ENCODE results near the gene TGFBR3.
"Not testable (repeated sequence)": the region's sequence is repeated elsewhere in the genome, so short reads cannot be mapped to it uniquely, and the experiment has no call there.

TGFBR3 gene

GRCh38 chr1:91850708-91851107, 35.2 kb downstream of the TGFBR3 start:
- DNase-seq (ENCODE audit: low read depth in 2 of 2): no peak

- DNase-seq (ENCODE audit: low read depth in 2 of 2): no peak
These were observed 38.1 kb downstream of the TGFBR3 start for GRCh38 chr1:91847851-91848250.

GRCh38 chr1:91846639-91847013, 39.3 kb downstream of the TGFBR3 start:
- no peak for DNase-seq (ENCODE audit: low read depth in 2 of 2)

- DNase-seq (ENCODE audit: low read depth in 2 of 2): no peak
These were observed 39.8 kb downstream of the TGFBR3 start for GRCh38 chr1:91846007-91846638.

GRCh38 chr1:91844862-91845528, 41.0 kb downstream of the TGFBR3 start:
- DNase-seq (ENCODE audit: low read depth in 2 of 2): no peak

- DNase-seq (ENCODE audit: low read depth in 2 of 2): no peak
These were observed 42.1 kb downstream of the TGFBR3 start for GRCh38 chr1:91843843-91844242.

GRCh38 chr1:91842563-91842962, 43.4 kb downstream of the TGFBR3 start:
- DNase-seq (ENCODE audit: low read depth in 2 of 2): no peak

GRCh38 chr1:91842056-91842455, 43.9 kb downstream of the TGFBR3 start:
- DNase-seq (ENCODE audit: low read depth in 2 of 2): no peak

GRCh38 chr1:91840276-91840675, 45.7 kb downstream of the TGFBR3 start:
- not testable (repeated sequence) for DNase-seq (ENCODE audit: low read depth in 2 of 2)

GRCh38 chr1:91836331-91837040, 49.5 kb downstream of the TGFBR3 start:
- no peak for DNase-seq (ENCODE audit: low read depth in 2 of 2)

- no peak for DNase-seq (ENCODE audit: low read depth in 2 of 2)
These were observed 50.8 kb downstream of the TGFBR3 start for GRCh38 chr1:91835087-91835521.

- DNase-seq (ENCODE audit: low read depth in 2 of 2): not testable (repeated sequence)
These were observed 51.4 kb downstream of the TGFBR3 start for GRCh38 chr1:91834549-91834948.

- DNase-seq (ENCODE audit: low read depth in 2 of 2): no peak
These were observed 52.0 kb downstream of the TGFBR3 start for GRCh38 chr1:91833946-91834345.

- DNase-seq (ENCODE audit: low read depth in 2 of 2): no peak
These were observed 54.6 kb downstream of the TGFBR3 start for GRCh38 chr1:91831132-91831930.

GRCh38 chr1:91830242-91831131, 55.5 kb downstream of the TGFBR3 start:
- DNase-seq (ENCODE audit: low read depth in 2 of 2): no peak

- no peak for DNase-seq (ENCODE audit: low read depth in 2 of 2)
These were observed 56.4 kb downstream of the TGFBR3 start for GRCh38 chr1:91829293-91830153.

GRCh38 chr1:91828583-91829281, 57.2 kb downstream of the TGFBR3 start:
- DNase-seq (ENCODE audit: low read depth in 2 of 2): no peak

- no peak for DNase-seq (ENCODE audit: low read depth in 2 of 2)
These were observed 58.3 kb downstream of the TGFBR3 start for GRCh38 chr1:91827459-91828321.

- DNase-seq (ENCODE audit: low read depth in 2 of 2): no peak
These were observed 58.9 kb downstream of the TGFBR3 start for GRCh38 chr1:91827087-91827458.

All from stimulated activated CD4-positive, alpha-beta T cell treated with anti-CD3 and anti-CD28 coated beads, Interleukin-15, amount 100 ng/mL, for 48 hours (primary cell).